Measurements from ENCODE around the gene SEC14L6. TPM values are rescaled to one million over a fixed set of nuclear protein-coding genes. Genes with fewer than 3 reads are reported as not detected.

Gene SEC14L6
- total RNA-seq, 4 donors from 2014 or later, result 15.2 to 105 (median 41.4) TPM

DNA sequence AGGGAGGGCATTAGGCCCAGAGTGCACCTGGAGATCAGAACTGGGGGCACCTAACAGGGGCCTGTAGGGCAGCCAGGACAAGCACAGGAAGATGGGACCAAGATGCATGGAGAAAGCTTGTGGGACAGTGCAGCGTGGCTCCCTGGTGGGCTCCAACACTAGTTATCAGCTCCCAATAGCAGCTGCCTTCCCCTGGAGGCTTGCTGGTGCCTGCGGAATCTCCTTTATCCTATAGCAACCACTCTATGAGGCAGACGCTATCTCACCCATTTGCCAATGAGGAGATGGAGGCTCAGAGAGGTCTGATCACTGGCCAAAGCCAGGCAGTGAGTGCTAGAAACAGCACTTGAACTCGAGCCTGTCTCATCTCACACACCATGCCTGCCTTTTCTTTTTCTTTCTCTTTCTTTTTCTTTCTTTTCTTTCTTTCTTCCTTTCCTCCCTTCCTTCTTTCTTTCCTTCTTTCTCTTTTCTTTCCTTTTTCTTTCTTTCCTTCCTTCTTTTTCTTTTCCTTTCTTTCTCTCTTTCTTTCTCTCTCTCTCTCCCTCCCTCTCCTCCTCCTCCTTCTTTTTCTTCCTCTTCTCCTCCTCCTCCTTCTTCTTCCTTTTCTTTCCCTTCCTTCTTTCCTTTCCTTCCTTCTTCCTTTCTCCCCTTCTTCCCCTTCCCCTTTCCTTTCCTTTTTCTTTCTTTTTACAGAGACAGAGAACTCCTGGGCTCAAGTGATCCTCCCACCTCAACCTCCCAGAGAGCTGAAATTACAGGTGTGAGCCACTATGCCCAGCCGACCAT is 25.0 kb downstream of the SEC14L6 start:
- H3K27ac ChIP-seq, result no peak overlapping the region
- peaks cover 5% of the 10 kb centered on the region for H3K27me3 ChIP-seq
- no peak overlapping the region for H3K4me3 ChIP-seq
- WGBS, result 80% methylated on average over 5 of the region's 5 CpGs
- no peaks in the 10 kb centered on the region for H3K4me1 ChIP-seq
- no peak for TF ChIP-seq EP300 (IDR thresholded peaks at IDR 0.05)
- TF ChIP-seq, protein P1, sequence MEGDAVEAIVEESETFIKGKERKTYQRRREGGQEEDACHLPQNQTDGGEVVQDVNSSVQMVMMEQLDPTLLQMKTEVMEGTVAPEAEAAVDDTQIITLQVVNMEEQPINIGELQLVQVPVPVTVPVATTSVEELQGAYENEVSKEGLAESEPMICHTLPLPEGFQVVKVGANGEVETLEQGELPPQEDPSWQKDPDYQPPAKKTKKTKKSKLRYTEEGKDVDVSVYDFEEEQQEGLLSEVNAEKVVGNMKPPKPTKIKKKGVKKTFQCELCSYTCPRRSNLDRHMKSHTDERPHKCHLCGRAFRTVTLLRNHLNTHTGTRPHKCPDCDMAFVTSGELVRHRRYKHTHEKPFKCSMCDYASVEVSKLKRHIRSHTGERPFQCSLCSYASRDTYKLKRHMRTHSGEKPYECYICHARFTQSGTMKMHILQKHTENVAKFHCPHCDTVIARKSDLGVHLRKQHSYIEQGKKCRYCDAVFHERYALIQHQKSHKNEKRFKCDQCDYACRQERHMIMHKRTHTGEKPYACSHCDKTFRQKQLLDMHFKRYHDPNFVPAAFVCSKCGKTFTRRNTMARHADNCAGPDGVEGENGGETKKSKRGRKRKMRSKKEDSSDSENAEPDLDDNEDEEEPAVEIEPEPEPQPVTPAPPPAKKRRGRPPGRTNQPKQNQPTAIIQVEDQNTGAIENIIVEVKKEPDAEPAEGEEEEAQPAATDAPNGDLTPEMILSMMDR (IDR thresholded peaks at IDR 0.05), result no peak
- no peak for TF ChIP-seq POLR2A (IDR thresholded peaks at IDR 0.05)
- no peak for TF ChIP-seq POLR2AphosphoS5 (IDR thresholded peaks at IDR 0.05)
- H3K36me3 ChIP-seq, result no peaks in the 10 kb centered on the region
- no peak for DNase-seq (ENCODE audit: low spot score in 2 of 2)
- no peaks in the 10 kb centered on the region for H3K9me3 ChIP-seq

DNA sequence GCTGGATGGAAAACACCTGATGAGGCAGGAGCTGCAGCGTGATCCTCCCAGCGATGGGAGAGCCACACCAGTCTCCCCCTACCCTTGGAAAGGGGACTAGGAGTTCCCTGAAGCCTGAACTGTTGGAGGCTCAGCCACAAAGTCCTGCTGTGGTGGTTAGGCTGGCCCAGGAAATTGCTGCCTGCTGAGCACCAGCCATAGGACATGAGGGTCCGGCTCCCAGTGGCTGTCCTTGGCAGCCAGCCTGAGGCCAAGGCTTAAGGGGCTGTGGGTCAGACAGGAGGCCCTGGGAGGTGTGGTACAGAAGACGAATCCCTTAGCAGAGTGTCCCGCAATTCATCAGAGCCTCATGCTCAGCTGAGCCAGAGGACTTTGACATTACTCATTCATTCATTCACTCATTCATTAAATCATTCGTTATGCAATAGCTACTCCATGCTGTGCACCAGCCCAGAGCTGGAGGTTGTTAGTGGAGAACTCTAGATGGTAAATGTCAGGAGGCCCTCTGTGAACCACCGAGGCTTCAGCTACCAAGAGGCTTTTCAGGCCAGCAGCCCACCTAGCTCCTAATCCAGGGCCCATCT is 26.6 kb downstream of the SEC14L6 start:
- Histone ChIP-seq H3K27me3 (peaks cover 5% of the 10 kb centered on the region), H3K4me3 (no peak overlapping the region), H3K36me3 (no peaks in the 10 kb centered on the region), H3K27ac (no peak overlapping the region), H3K4me1 (no peaks in the 10 kb centered on the region), H3K9me3 (no peaks in the 10 kb centered on the region)
- TF ChIP-seq EP300 (IDR thresholded peaks at IDR 0.05) (no peak), POLR2AphosphoS5 (IDR thresholded peaks at IDR 0.05) (no peak), POLR2A (IDR thresholded peaks at IDR 0.05) (no peak)
- TF ChIP-seq, protein P1 (IDR thresholded peaks at IDR 0.05), result no peak
- DNase-seq (ENCODE audit: low spot score in 2 of 2), result no peak
- WGBS, result 91% methylated on average over 6 of the region's 7 CpGs

DNA sequence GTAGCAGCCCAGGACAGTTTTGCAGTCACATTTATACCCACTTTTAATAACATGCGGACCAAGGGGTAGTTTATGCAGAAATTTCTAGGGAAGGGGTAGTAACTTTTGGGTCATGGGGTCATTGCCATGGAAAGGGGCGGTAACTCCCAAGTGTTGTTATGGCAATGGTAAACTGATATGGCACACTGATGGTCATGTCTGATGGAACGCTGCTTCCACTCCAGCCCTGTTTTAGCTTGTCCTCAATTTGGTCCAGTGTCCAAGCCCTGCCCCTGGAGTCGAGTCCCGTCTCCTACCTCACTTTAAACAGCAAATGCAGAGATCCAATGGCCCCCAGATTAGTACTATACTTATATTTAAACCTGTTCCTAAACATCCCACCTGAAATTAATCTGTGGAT is 29.8 kb downstream of the SEC14L6 start:
- H3K27me3 ChIP-seq, result peaks cover 3% of the 10 kb centered on the region
- no peak overlapping the region for H3K4me3 ChIP-seq
- no peaks in the 10 kb centered on the region for H3K9me3 ChIP-seq
- H3K4me1 ChIP-seq, result no peaks in the 10 kb centered on the region
- TF ChIP-seq EP300 (IDR thresholded peaks at IDR 0.05) (no peak), POLR2AphosphoS5 (IDR thresholded peaks at IDR 0.05) (no peak), POLR2A (IDR thresholded peaks at IDR 0.05) (no peak)
- TF ChIP-seq, protein P1 (IDR thresholded peaks at IDR 0.05), result no peak
- no peaks in the 10 kb centered on the region for H3K36me3 ChIP-seq
- 83% methylated on average over 5 of the region's 5 CpGs for WGBS
- DNase-seq (ENCODE audit: low spot score in 2 of 2), result no peak
- no peak overlapping the region for H3K27ac ChIP-seq

DNA sequence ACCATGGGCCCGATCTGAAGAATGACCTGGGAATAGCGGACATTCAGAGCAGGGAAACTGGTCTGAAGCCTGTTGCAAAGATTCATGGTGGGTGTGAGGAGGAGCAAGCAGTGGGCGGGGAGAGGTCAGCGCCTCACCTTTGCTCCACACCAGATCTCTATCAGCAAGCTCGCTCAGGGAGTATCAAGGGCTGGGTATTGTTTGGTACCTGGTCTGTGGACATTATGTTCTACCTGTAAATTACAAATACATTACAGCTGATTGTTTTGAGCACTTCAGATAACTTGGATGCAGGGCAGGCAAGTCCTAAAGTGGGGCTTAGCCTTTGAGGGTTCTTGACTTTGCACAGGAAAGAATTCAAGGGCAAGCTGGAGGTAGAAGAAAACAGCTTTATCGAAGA is 30.3 kb downstream of the SEC14L6 start:
- no peaks in the 10 kb centered on the region for H3K4me1 ChIP-seq
- no peak for DNase-seq (ENCODE audit: low spot score in 2 of 2)
- no peaks in the 10 kb centered on the region for H3K36me3 ChIP-seq
- 87% methylated on average over 4 of the region's 6 CpGs for WGBS
- TF ChIP-seq, protein P1 (IDR thresholded peaks at IDR 0.05), result no peak
- no peak for TF ChIP-seq POLR2A (IDR thresholded peaks at IDR 0.05)
- no peak for TF ChIP-seq POLR2AphosphoS5 (IDR thresholded peaks at IDR 0.05)
- TF ChIP-seq EP300 (IDR thresholded peaks at IDR 0.05), result no peak
- no peaks in the 10 kb centered on the region for H3K9me3 ChIP-seq
- H3K27me3 ChIP-seq, result peaks cover 3% of the 10 kb centered on the region
- H3K27ac ChIP-seq, result no peak overlapping the region
- no peak overlapping the region for H3K4me3 ChIP-seq

DNA sequence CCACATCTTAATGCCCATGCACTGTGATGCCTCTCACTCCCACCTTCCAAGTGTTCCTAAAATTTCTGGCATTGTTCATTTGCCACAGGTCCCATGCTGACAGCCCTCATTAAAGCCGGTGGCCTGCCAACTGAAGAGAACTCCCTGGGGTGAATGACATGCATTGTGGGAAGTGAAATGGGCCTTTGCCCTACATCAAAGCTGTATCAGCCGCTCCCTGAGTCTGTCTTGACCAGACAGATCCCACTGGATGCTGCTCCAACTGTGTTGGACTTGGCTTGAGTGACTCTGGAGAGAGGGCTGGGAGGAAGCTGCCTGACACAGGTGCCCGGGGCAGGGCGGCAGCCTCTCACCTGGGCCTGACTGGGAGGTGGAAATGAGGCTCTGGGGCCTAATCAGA is 32.3 kb downstream of the SEC14L6 start:
- no peak for TF ChIP-seq POLR2A (IDR thresholded peaks at IDR 0.05)
- TF ChIP-seq EP300 (IDR thresholded peaks at IDR 0.05), result no peak
- no peak for TF ChIP-seq POLR2AphosphoS5 (IDR thresholded peaks at IDR 0.05)
- TF ChIP-seq, protein P1 (IDR thresholded peaks at IDR 0.05), result no peak
- no peaks in the 10 kb centered on the region for H3K36me3 ChIP-seq
- no peak for DNase-seq (ENCODE audit: low spot score in 2 of 2)
- no peak overlapping the region for H3K27ac ChIP-seq
- H3K9me3 ChIP-seq, result no peaks in the 10 kb centered on the region
- no peaks in the 10 kb centered on the region for H3K27me3 ChIP-seq
- no peak overlapping the region for H3K4me3 ChIP-seq
- 31% methylated on average over 2 of the region's 4 CpGs for WGBS
- no peaks in the 10 kb centered on the region for H3K4me1 ChIP-seq

Measured in suprapubic skin (tissue), 4 donors.